ENCODE results near the gene LRSAM1.

- TF ChIP-seq, protein P1, sequence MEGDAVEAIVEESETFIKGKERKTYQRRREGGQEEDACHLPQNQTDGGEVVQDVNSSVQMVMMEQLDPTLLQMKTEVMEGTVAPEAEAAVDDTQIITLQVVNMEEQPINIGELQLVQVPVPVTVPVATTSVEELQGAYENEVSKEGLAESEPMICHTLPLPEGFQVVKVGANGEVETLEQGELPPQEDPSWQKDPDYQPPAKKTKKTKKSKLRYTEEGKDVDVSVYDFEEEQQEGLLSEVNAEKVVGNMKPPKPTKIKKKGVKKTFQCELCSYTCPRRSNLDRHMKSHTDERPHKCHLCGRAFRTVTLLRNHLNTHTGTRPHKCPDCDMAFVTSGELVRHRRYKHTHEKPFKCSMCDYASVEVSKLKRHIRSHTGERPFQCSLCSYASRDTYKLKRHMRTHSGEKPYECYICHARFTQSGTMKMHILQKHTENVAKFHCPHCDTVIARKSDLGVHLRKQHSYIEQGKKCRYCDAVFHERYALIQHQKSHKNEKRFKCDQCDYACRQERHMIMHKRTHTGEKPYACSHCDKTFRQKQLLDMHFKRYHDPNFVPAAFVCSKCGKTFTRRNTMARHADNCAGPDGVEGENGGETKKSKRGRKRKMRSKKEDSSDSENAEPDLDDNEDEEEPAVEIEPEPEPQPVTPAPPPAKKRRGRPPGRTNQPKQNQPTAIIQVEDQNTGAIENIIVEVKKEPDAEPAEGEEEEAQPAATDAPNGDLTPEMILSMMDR (IDR thresholded peaks at IDR 0.05), result no peak
- TF ChIP-seq POLR2A (IDR thresholded peaks at IDR 0.05), result no peak
Observed at GRCh38 chr9:127455324-127455992, 4.1 kb downstream of the LRSAM1 start.

All from testis (tissue), 2 donors.